NCI-H2196 treated with DMSO at 0.1 percent for 48 hours (cell line): Measurements from ENCODE around the gene ANO10.

ENCODE experiments used
- DNase-seq: peaks from one replicate; lab custom pipeline; 2025; ENCODE audit not compliant: unreplicated experiment; lab: John Stamatoyannopoulos, UW

Gene ANO10

GRCh38 chr3:43426388-43426787 is 195.4 kb downstream of the ANO10 start:
- no peak for DNase-seq

- DNase-seq: no peak
Measured at GRCh38 chr3:43425829-43426228, 196.0 kb downstream of the ANO10 start.

- DNase-seq: no peak
Measured at GRCh38 chr3:43423639-43424038, 198.2 kb downstream of the ANO10 start.

GRCh38 chr3:43423142-43423541 is 198.7 kb downstream of the ANO10 start:
- no peak for DNase-seq

- DNase-seq: no peak
Measured at GRCh38 chr3:43418601-43419272, 203.1 kb downstream of the ANO10 start.

GRCh38 chr3:43417133-43417532 is 204.7 kb downstream of the ANO10 start:
- DNase-seq: no peak

GRCh38 chr3:43415088-43415487 is 206.7 kb downstream of the ANO10 start:
- DNase-seq: no peak

- DNase-seq: no peak
Measured at GRCh38 chr3:43413676-43414368, 208.0 kb downstream of the ANO10 start.

- no peak for DNase-seq
Measured at GRCh38 chr3:43411429-43411828, 210.4 kb downstream of the ANO10 start.

GRCh38 chr3:43410592-43410991 is 211.2 kb downstream of the ANO10 start:
- DNase-seq: no peak

- no peak for DNase-seq
Measured at GRCh38 chr3:43409506-43409905, 212.3 kb downstream of the ANO10 start.

GRCh38 chr3:43406643-43407023 is 215.2 kb downstream of the ANO10 start:
- DNase-seq: no peak

- no peak for DNase-seq
Measured at GRCh38 chr3:43405888-43406642, 215.7 kb downstream of the ANO10 start.

GRCh38 chr3:43400781-43401730 is 220.8 kb downstream of the ANO10 start:
- no peak for DNase-seq

- no peak for DNase-seq
Measured at GRCh38 chr3:43400167-43400566, 221.6 kb downstream of the ANO10 start.

- no peak for DNase-seq
Measured at GRCh38 chr3:43399034-43399433, 222.8 kb downstream of the ANO10 start.

GRCh38 chr3:43394041-43394554 is 227.7 kb downstream of the ANO10 start:
- DNase-seq: no peak

- no peak for DNase-seq
Measured at GRCh38 chr3:43391621-43392020, 230.2 kb downstream of the ANO10 start.

- no peak for DNase-seq
Measured at GRCh38 chr3:43390255-43390588, 231.6 kb downstream of the ANO10 start.

- DNase-seq: no peak
Measured at GRCh38 chr3:43389388-43390254, 232.2 kb downstream of the ANO10 start.
